Measurements from ENCODE around the gene RPRM. TPM values are rescaled to one million over a fixed set of nuclear protein-coding genes. Genes with fewer than 3 reads are reported as not detected.
"Not testable (repeated sequence)": the region's sequence is repeated elsewhere in the genome, so short reads cannot be mapped to it uniquely, and the experiment has no call there.

RPRM gene
- total and polyA plus RNA-seq, 10 of the 15 experiments (the other 5 are each of a cell fraction or from before 2014, with no cell fraction given), result 0.06 to 0.37 (median 0.11) TPM; not detected in 7

- TF ChIP-seq USF2 (IDR thresholded peaks at IDR 0.05; ENCODE audit: borderline replicate concordance, low read depth, low read length), result no peak
Observed at GRCh38 chr2:153443106-153443505, 35.5 kb downstream of the RPRM start (continued).

- H3K79me2 ChIP-seq (ENCODE audit: control insufficient read depth, insufficient read depth, low read length); in situ Hi-C loops (cut with MboI): not testable (repeated sequence)
Observed at GRCh38 chr2:153442616-153443015, 35.9 kb downstream of the RPRM start.

GRCh38 chr2:153440090-153440489 is 38.5 kb downstream of the RPRM start:
- FAIRE-seq; BruUV-seq (replicated peaks); POLR2A ChIA-PET; CTCF ChIA-PET; H4K20me1 ChIP-seq (ENCODE audit: control insufficient read depth, insufficient read depth); H3K79me2 ChIP-seq (ENCODE audit: control insufficient read depth, insufficient read depth, low read length); in situ Hi-C loops (cut with MboI); H3K4me2 ChIP-seq (ENCODE audit: control insufficient read depth, insufficient read depth); H3K27ac ChIP-seq (ENCODE audit: control insufficient read depth, insufficient read depth); SMC1A ChIA-PET (ENCODE audit: uncharacterized antibody, unreplicated experiment); H3K4me1 ChIP-seq (ENCODE audit: control insufficient read depth, insufficient read depth, low read length); H3K9ac ChIP-seq (ENCODE audit: control insufficient read depth, insufficient read depth, low read length); H2AFZ ChIP-seq (ENCODE audit: control insufficient read depth, low read depth, low read length); H3K36me3 ChIP-seq (ENCODE audit: control insufficient read depth in 2 of 2, insufficient read depth in 2 of 2, low read length in 1 of 2); H3K4me3 ChIP-seq; ATAC-seq; DNase-seq (ENCODE audit: low read depth, low spot score); H3K9me3 ChIP-seq (replicated peaks; ENCODE audit: control insufficient read depth, insufficient read depth, low read length); RAD21 ChIA-PET (ENCODE audit: unreplicated experiment); H3K27me3 ChIP-seq (replicated peaks in 1 of 2; ENCODE audit: control insufficient read depth in 2 of 2, insufficient read depth in 2 of 2, low read length in 1 of 2); intact Hi-C loops (cut with micrococcal nuclease; ENCODE audit: unreplicated experiment): not testable (repeated sequence)
- 90% methylated on average over 2 of the region's 2 CpGs for WGBS (ENCODE audit: insufficient coverage, insufficient replicate concordance, low lambda C conversion rate, missing lambda C conversion rate)

More at GRCh38 chr2:153442616-153443015, 35.9 kb downstream of the RPRM start:
- BruUV-seq (replicated peaks); FAIRE-seq; ATAC-seq; H3K4me2 ChIP-seq (ENCODE audit: control insufficient read depth, insufficient read depth); H2AFZ ChIP-seq (ENCODE audit: control insufficient read depth, low read depth, low read length); intact Hi-C loops (cut with micrococcal nuclease; ENCODE audit: unreplicated experiment); CTCF ChIA-PET; H3K27ac ChIP-seq (ENCODE audit: control insufficient read depth, insufficient read depth); POLR2A ChIA-PET; H3K27me3 ChIP-seq (replicated peaks in 1 of 2; ENCODE audit: control insufficient read depth in 2 of 2, insufficient read depth in 2 of 2, low read length in 1 of 2); DNase-seq (ENCODE audit: low read depth, low spot score); H3K9me3 ChIP-seq (replicated peaks; ENCODE audit: control insufficient read depth, insufficient read depth, low read length); H3K4me3 ChIP-seq; H3K36me3 ChIP-seq (ENCODE audit: control insufficient read depth in 2 of 2, insufficient read depth in 2 of 2, low read length in 1 of 2); H4K20me1 ChIP-seq (ENCODE audit: control insufficient read depth, insufficient read depth); H3K4me1 ChIP-seq (ENCODE audit: control insufficient read depth, insufficient read depth, low read length); H3K9ac ChIP-seq (ENCODE audit: control insufficient read depth, insufficient read depth, low read length); SMC1A ChIA-PET (ENCODE audit: uncharacterized antibody, unreplicated experiment); RAD21 ChIA-PET (ENCODE audit: unreplicated experiment): not testable (repeated sequence)
- 1% methylated on average over 5 of the region's 5 CpGs for WGBS (ENCODE audit: insufficient coverage, insufficient replicate concordance, low lambda C conversion rate, missing lambda C conversion rate)
